WTC11 (cell line): ENCODE results near the gene LDB3. TPM values are rescaled to one million over a fixed set of nuclear protein-coding genes. Genes with fewer than 3 reads are reported as not detected.

Source experiments
- ATAC-seq: fragments of 200-7000 bp; cut with Tn5 transposase; 2 replicates; pipeline ENCODE4 v1.10.0; 2021; ENCODE audit warnings: mild to moderate bottlenecking, moderate library complexity
- CTCF ChIA-PET: fragments of 300-600 bp; sonication (Branson Sonifier 250); formaldehyde crosslinking; loops from one replicate; lab custom pipeline; 2021; ENCODE audit warnings: antibody characterized with exemption; lab: Charles Lee
- POLR2A ChIA-PET: fragments of 350-600 bp; sonication (Branson Sonifier 250); formaldehyde crosslinking; loops from one replicate; lab custom pipeline; 2021; ENCODE audit warnings: antibody characterized with exemption; lab: Charles Lee
- DNase-seq: peaks from one replicate; pipeline ENCODE4 v3.0.0; 2021; ENCODE audit warnings: low spot score
- H3K27ac Mint-ChIP-seq: 2 replicates; pipeline ENCODE4 v1.8.0; 2021; ENCODE audit warnings: mixed read lengths
- H3K27me3 Mint-ChIP-seq: 2 replicates; pipeline ENCODE4 v1.8.0; 2021; ENCODE audit warnings: low read depth, mild to moderate bottlenecking, moderate library complexity, mixed read lengths
- H3K36me3 Mint-ChIP-seq: 2 replicates; pipeline ENCODE4 v1.8.0; 2021; ENCODE audit warnings: mixed read lengths
- H3K4me1 Mint-ChIP-seq: 2 replicates; pipeline ENCODE4 v1.8.0; 2022; ENCODE audit warnings: mixed read lengths
- H3K4me3 Mint-ChIP-seq: 2 replicates; pipeline ENCODE4 v1.8.0; 2021; ENCODE audit warnings: mild to moderate bottlenecking, moderate library complexity, mixed read lengths
- H3K9me3 Mint-ChIP-seq: 2 replicates; pipeline ENCODE4 v1.8.0; 2021; ENCODE audit warnings: mixed read lengths
- ATF2 ChIP-seq: sonication (generic); formaldehyde crosslinking; IDR thresholded peaks from 2 replicates; pipeline ENCODE4 v1.8.1; 2022; ENCODE audit warnings: low read depth, missing genetic modification reagents, borderline replicate concordance
- ATF3 ChIP-seq: sonication (generic); formaldehyde crosslinking; conservative IDR thresholded peaks from 2 replicates; pipeline ENCODE4 v1.8.1; 2022; ENCODE audit warnings: mild to moderate bottlenecking, missing genetic modification reagents
- CREB1 ChIP-seq: sonication (generic); formaldehyde crosslinking; IDR thresholded peaks from 2 replicates; pipeline ENCODE4 v1.8.0; 2023; ENCODE audit warnings: mild to moderate bottlenecking, missing genetic modification reagents
- FOXK1 ChIP-seq: sonication (generic); formaldehyde crosslinking; IDR thresholded peaks from 2 replicates; pipeline ENCODE4 v1.8.0; 2022; ENCODE audit warnings: mild to moderate bottlenecking, moderate library complexity, missing genetic modification reagents
- GABPB1 ChIP-seq: sonication (generic); formaldehyde crosslinking; IDR thresholded peaks from 2 replicates; pipeline ENCODE4 v1.8.1; 2023; ENCODE audit warnings: mild to moderate bottlenecking, missing genetic modification reagents
- JUN ChIP-seq: sonication (generic); formaldehyde crosslinking; IDR thresholded peaks from 2 replicates; pipeline ENCODE4 v1.8.0; 2023; ENCODE audit warnings: mild to moderate bottlenecking, missing genetic modification reagents
- MLX ChIP-seq: sonication (generic); formaldehyde crosslinking; IDR thresholded peaks from 2 replicates; pipeline ENCODE4 v1.8.1; 2023; ENCODE audit warnings: mild to moderate bottlenecking, missing genetic modification reagents, moderate library complexity
- MXD4 ChIP-seq: fragments of 250-450 bp; sonication (Bioruptor Pico); IDR thresholded peaks from 2 replicates; pipeline ENCODE4 v1.8.0; 2021; ENCODE audit warnings: mild to moderate bottlenecking, moderate library complexity, borderline replicate concordance
- MYBL2 ChIP-seq: sonication (generic); formaldehyde crosslinking; IDR thresholded peaks from 2 replicates; pipeline ENCODE4 v1.8.1; 2023; ENCODE audit warnings: mild to moderate bottlenecking, moderate library complexity, missing genetic modification reagents
- NFATC4 ChIP-seq: fragments of 250-450 bp; sonication (Bioruptor Pico); IDR thresholded peaks from 2 replicates; pipeline ENCODE4 v1.9.0; 2021; ENCODE audit warnings: mild to moderate bottlenecking
- NFE2L1 ChIP-seq: sonication (generic); formaldehyde crosslinking; IDR thresholded peaks from 2 replicates; pipeline ENCODE4 v1.8.1; 2023; ENCODE audit warnings: missing genetic modification reagents
- RELA ChIP-seq: sonication (generic); formaldehyde crosslinking; IDR thresholded peaks from 2 replicates; pipeline ENCODE4 v1.8.1; 2022; ENCODE audit warnings: missing genetic modification reagents, mild to moderate bottlenecking, borderline replicate concordance
- SMAD3 ChIP-seq: sonication (generic); formaldehyde crosslinking; IDR thresholded peaks from 2 replicates; pipeline ENCODE4 v1.8.0; 2022; ENCODE audit warnings: missing genetic modification reagents, mild to moderate bottlenecking, borderline replicate concordance
- SOX15 ChIP-seq: fragments of 250-450 bp; sonication (Bioruptor Pico); IDR thresholded peaks from 2 replicates; pipeline ENCODE4 v1.9.0; 2021; ENCODE audit warnings: mild to moderate bottlenecking
- TEAD1 ChIP-seq: sonication (generic); formaldehyde crosslinking; IDR thresholded peaks from 2 replicates; pipeline ENCODE4 v1.8.0; 2022; ENCODE audit warnings: mild to moderate bottlenecking, missing genetic modification reagents
- TEAD4 ChIP-seq: sonication (generic); formaldehyde crosslinking; IDR thresholded peaks from 2 replicates; pipeline ENCODE4 v1.8.0; 2022; ENCODE audit warnings: mild to moderate bottlenecking, missing genetic modification reagents
- ZNF232 ChIP-seq: sonication (generic); formaldehyde crosslinking; IDR thresholded peaks from 2 replicates; pipeline ENCODE4 v1.8.0; 2022; ENCODE audit warnings: mild to moderate bottlenecking, missing genetic modification reagents
- ZNF671 ChIP-seq: fragments of 250-450 bp; sonication (Bioruptor Pico); IDR thresholded peaks from 2 replicates; pipeline ENCODE4 v1.8.0; 2021; ENCODE audit warnings: mild to moderate bottlenecking
- total RNA-seq: library from RNA; stranded (reverse); gene quantifications from 3 replicates; pipeline ENCODE4 v1.2.3, GENCODE V29; 2021
- TF ChIP-seq, protein P1 (sequence below): sonication (generic); formaldehyde crosslinking; IDR thresholded peaks from 2 replicates; pipeline ENCODE4 v1.8.0; 2023; ENCODE audit warnings: missing genetic modification reagents, mild to moderate bottlenecking, borderline replicate concordance
- TF ChIP-seq, protein P2 (sequence below): fragments of 250-450 bp; sonication (Bioruptor Pico); IDR thresholded peaks from 2 replicates; pipeline ENCODE4 v1.9.0; 2021; ENCODE audit warnings: mild to moderate bottlenecking, borderline replicate concordance
- TF ChIP-seq, protein P3 (sequence below): sonication (generic); formaldehyde crosslinking; IDR thresholded peaks from 2 replicates; pipeline ENCODE4 v1.8.1; 2023; ENCODE audit warnings: mild to moderate bottlenecking, moderate library complexity, missing genetic modification reagents

The LDB3 gene
- total RNA-seq, 1 experiment from 2014 or later = 0.42 TPM

DNA sequence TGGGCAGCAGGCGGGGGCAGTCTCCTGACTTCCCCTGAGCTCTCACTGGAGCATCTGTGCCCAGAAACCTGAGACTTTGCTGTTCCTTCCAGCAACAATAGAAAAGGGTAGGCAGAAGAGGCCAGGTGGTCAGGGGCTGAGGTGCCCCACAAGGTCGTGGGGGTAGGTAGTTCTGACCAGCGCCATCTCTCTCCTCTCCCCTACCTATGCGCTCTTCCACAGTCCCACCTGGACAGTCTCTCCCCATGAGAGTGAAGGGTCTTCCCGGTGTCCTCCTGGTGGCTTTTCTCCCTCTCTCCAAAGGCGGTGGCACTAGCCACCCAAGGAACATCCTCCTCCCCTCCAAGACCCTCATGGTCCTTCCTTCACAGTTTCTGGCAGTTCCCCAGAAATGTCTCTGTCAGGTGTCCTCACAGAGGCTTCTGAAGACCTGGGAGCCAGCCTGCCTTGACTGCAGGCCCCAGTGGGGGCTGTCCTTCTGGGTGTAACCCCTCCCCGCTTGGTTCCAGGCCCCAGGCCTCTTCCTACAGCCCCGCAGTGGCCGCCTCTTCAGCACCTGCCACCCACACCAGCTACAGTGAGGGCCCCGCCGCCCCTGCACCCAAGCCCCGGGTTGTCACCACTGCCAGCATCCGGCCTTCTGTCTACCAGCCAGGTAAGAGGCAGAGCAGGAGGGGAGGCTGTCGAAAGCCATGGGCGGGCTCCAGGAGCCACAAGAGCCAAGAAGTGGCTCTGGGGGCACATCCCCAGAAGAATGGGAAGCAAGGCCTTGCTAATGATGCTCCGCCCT is 41.3 kb downstream of the LDB3 start:
- H3K4me1 Mint-ChIP-seq = peaks cover 58% of the 10 kb centered on the region
- peak overlapping the region; percentile 63; the same call in 1 of the 2 replicates for H3K27ac Mint-ChIP-seq
- POLR2A ChIA-PET = no interaction called here
- no peaks in the 10 kb centered on the region for H3K9me3 Mint-ChIP-seq
- ATAC-seq (no peak), DNase-seq (no peak)
- H3K4me3 Mint-ChIP-seq = no peak overlapping the region
- TF ChIP-seq, protein P1, sequence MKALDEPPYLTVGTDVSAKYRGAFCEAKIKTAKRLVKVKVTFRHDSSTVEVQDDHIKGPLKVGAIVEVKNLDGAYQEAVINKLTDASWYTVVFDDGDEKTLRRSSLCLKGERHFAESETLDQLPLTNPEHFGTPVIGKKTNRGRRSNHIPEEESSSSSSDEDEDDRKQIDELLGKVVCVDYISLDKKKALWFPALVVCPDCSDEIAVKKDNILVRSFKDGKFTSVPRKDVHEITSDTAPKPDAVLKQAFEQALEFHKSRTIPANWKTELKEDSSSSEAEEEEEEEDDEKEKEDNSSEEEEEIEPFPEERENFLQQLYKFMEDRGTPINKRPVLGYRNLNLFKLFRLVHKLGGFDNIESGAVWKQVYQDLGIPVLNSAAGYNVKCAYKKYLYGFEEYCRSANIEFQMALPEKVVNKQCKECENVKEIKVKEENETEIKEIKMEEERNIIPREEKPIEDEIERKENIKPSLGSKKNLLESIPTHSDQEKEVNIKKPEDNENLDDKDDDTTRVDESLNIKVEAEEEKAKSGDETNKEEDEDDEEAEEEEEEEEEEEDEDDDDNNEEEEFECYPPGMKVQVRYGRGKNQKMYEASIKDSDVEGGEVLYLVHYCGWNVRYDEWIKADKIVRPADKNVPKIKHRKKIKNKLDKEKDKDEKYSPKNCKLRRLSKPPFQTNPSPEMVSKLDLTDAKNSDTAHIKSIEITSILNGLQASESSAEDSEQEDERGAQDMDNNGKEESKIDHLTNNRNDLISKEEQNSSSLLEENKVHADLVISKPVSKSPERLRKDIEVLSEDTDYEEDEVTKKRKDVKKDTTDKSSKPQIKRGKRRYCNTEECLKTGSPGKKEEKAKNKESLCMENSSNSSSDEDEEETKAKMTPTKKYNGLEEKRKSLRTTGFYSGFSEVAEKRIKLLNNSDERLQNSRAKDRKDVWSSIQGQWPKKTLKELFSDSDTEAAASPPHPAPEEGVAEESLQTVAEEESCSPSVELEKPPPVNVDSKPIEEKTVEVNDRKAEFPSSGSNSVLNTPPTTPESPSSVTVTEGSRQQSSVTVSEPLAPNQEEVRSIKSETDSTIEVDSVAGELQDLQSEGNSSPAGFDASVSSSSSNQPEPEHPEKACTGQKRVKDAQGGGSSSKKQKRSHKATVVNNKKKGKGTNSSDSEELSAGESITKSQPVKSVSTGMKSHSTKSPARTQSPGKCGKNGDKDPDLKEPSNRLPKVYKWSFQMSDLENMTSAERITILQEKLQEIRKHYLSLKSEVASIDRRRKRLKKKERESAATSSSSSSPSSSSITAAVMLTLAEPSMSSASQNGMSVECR (CRISPR knock-in tag) = no peak
- no peak for TF ChIP-seq JUN
- TF ChIP-seq NFATC4 (CRISPR knock-in tag) = no peak
- no peak for TF ChIP-seq MLX (CRISPR knock-in tag)
- no peak for TF ChIP-seq CREB1 (CRISPR knock-in tag)
- TF ChIP-seq ATF3 (CRISPR knock-in tag) = no peak
- TF ChIP-seq RELA = no peak
- no peak for TF ChIP-seq TEAD1 (CRISPR knock-in tag)
- TF ChIP-seq, protein P2, sequence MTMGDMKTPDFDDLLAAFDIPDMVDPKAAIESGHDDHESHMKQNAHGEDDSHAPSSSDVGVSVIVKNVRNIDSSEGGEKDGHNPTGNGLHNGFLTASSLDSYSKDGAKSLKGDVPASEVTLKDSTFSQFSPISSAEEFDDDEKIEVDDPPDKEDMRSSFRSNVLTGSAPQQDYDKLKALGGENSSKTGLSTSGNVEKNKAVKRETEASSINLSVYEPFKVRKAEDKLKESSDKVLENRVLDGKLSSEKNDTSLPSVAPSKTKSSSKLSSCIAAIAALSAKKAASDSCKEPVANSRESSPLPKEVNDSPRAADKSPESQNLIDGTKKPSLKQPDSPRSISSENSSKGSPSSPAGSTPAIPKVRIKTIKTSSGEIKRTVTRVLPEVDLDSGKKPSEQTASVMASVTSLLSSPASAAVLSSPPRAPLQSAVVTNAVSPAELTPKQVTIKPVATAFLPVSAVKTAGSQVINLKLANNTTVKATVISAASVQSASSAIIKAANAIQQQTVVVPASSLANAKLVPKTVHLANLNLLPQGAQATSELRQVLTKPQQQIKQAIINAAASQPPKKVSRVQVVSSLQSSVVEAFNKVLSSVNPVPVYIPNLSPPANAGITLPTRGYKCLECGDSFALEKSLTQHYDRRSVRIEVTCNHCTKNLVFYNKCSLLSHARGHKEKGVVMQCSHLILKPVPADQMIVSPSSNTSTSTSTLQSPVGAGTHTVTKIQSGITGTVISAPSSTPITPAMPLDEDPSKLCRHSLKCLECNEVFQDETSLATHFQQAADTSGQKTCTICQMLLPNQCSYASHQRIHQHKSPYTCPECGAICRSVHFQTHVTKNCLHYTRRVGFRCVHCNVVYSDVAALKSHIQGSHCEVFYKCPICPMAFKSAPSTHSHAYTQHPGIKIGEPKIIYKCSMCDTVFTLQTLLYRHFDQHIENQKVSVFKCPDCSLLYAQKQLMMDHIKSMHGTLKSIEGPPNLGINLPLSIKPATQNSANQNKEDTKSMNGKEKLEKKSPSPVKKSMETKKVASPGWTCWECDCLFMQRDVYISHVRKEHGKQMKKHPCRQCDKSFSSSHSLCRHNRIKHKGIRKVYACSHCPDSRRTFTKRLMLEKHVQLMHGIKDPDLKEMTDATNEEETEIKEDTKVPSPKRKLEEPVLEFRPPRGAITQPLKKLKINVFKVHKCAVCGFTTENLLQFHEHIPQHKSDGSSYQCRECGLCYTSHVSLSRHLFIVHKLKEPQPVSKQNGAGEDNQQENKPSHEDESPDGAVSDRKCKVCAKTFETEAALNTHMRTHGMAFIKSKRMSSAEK (CRISPR knock-in tag) = no peak
- no peak for TF ChIP-seq SOX15 (CRISPR knock-in tag)
- TF ChIP-seq ZNF232 = no peak
- H3K27me3 Mint-ChIP-seq = peaks cover 4% of the 10 kb centered on the region; the same call in 1 of the 2 replicates
- CTCF ChIA-PET = interaction anchor here (1.2 kb wide), 1 partner anchor 207 kb away, joined by 3 read pairs; no protein-coding TSS in a partner anchor
- no peaks in the 10 kb centered on the region for H3K36me3 Mint-ChIP-seq

DNA sequence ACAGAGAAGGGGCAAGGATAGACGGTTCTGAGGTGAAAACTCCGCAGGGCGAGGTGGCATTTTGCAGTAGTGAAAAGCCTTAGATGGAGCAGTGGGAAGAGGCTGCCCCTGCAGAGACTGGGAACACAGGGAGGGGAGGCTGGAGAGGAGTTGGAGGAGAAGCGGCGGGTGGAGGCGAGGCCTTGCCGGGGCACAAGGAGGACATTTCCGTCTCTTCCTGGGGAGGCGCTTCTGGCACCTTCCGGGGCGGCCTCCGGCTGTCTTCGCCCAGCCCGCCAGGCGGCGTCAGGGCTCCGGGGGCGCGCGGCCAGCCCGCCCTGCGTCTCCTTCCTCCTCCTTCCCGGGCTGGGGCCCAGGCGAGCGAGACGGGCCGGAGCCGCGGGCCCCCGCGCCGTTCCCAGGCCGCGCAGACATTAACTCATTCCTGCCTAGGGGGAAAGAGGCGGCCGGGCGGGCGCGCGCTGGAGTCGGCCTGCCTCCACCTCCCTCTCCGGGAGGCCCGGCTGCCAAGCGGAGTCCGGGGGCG is 42.7 kb downstream of the LDB3 start:
- ChIA-PET CTCF (interaction anchor here (1.0 to 2.3 kb wide), 4 partner anchors 22 to 189 kb away, joined by 3 to 14 read pairs (median 8); partner anchors contain the start of gene BMPR1A), POLR2A (no interaction called here)
- DNase-seq (peak; percentile 88), ATAC-seq (peak; percentile 81)
- H3K9me3 Mint-ChIP-seq = no peaks in the 10 kb centered on the region
- H3K27me3 Mint-ChIP-seq = peaks cover 4% of the 10 kb centered on the region; the same call in 1 of the 2 replicates
- H3K4me1 Mint-ChIP-seq = peaks cover 58% of the 10 kb centered on the region
- peak overlapping the region; percentile 62 for H3K4me3 Mint-ChIP-seq
- H3K36me3 Mint-ChIP-seq = no peaks in the 10 kb centered on the region
- H3K27ac Mint-ChIP-seq = peak overlapping the region; percentile 80
- no peak for TF ChIP-seq NFE2L1
- no peak for TF ChIP-seq MXD4 (CRISPR knock-in tag)
- TF ChIP-seq ZNF671 (CRISPR knock-in tag) = no peak
- TF ChIP-seq SMAD3 = no peak; the same call in 1 of the 2 replicates
- TF ChIP-seq, protein P3, sequence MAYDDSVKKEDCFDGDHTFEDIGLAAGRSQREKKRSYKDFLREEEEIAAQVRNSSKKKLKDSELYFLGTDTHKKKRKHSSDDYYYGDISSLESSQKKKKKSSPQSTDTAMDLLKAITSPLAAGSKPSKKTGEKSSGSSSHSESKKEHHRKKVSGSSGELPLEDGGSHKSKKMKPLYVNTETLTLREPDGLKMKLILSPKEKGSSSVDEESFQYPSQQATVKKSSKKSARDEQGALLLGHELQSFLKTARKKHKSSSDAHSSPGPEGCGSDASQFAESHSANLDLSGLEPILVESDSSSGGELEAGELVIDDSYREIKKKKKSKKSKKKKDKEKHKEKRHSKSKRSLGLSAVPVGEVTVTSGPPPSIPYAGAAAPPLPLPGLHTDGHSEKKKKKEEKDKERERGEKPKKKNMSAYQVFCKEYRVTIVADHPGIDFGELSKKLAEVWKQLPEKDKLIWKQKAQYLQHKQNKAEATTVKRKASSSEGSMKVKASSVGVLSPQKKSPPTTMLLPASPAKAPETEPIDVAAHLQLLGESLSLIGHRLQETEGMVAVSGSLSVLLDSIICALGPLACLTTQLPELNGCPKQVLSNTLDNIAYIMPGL = peak; percentile 93; the same call in 1 of the 2 replicates
- TF ChIP-seq ATF3 (CRISPR knock-in tag) = no peak
- peak; percentile 63 for TF ChIP-seq MYBL2 (CRISPR knock-in tag)
- 0 out of 2 replicates have a peak, but pooled peaks have one; percentile 11 for TF ChIP-seq GABPB1 (CRISPR knock-in tag)
- no peak for TF ChIP-seq ATF2 (CRISPR knock-in tag)
- peak; percentile 71 for TF ChIP-seq FOXK1 (CRISPR knock-in tag)
- TF ChIP-seq TEAD4 (CRISPR knock-in tag) = no peak
